HG02943 (cell line): ENCODE results near the gene PTPN21.
"Not testable (repeated sequence)": the region's sequence is repeated elsewhere in the genome, so short reads cannot be mapped to it uniquely, and the experiment has no call there.

Experiments used
- ATAC-seq: cut with Tn5 transposase; IDR thresholded peaks from one replicate; pipeline ENCODE4 v1.9.1; 2021; ENCODE audit warnings: mild to moderate bottlenecking, low read depth, moderate library complexity; ENCODE audit not compliant: unreplicated experiment

Gene PTPN21

GRCh38 chr14:88553886-88554456, 836 bp downstream of the PTPN21 start:
- ATAC-seq: no peak

- ATAC-seq: no peak
Observed at GRCh38 chr14:88552876-88553275, 1.9 kb downstream of the PTPN21 start.

- no peak for ATAC-seq
Observed at GRCh38 chr14:88551980-88552431, 2.8 kb downstream of the PTPN21 start.

GRCh38 chr14:88551094-88551870, 3.5 kb downstream of the PTPN21 start:
- ATAC-seq: peak; percentile 58

GRCh38 chr14:88550078-88550477, 4.7 kb downstream of the PTPN21 start:
- ATAC-seq: no peak

- ATAC-seq: no peak
Observed at GRCh38 chr14:88547386-88547780, 7.4 kb downstream of the PTPN21 start.

- no peak for ATAC-seq
Observed at GRCh38 chr14:88546621-88547385, 8.0 kb downstream of the PTPN21 start.

GRCh38 chr14:88545256-88545655, 9.6 kb downstream of the PTPN21 start:
- ATAC-seq: no peak

- ATAC-seq: no peak
Observed at GRCh38 chr14:88542857-88543795, 11.7 kb downstream of the PTPN21 start.

- ATAC-seq: no peak
Observed at GRCh38 chr14:88541324-88541723, 13.5 kb downstream of the PTPN21 start.

- ATAC-seq: no peak
Observed at GRCh38 chr14:88535813-88536212, 19.0 kb downstream of the PTPN21 start.

- ATAC-seq: no peak
Observed at GRCh38 chr14:88535149-88535548, 19.7 kb downstream of the PTPN21 start.

GRCh38 chr14:88533064-88533602, 21.7 kb downstream of the PTPN21 start:
- ATAC-seq: no peak

- not testable (repeated sequence) for ATAC-seq
Observed at GRCh38 chr14:88529889-88530288, 24.9 kb downstream of the PTPN21 start.

- no peak for ATAC-seq
Observed at GRCh38 chr14:88522393-88522792, 32.4 kb downstream of the PTPN21 start.

GRCh38 chr14:88521818-88522217, 33.0 kb downstream of the PTPN21 start:
- ATAC-seq: no peak

- ATAC-seq: no peak
Observed at GRCh38 chr14:88519907-88520306, 34.9 kb downstream of the PTPN21 start.

GRCh38 chr14:88518592-88519512, 36.0 kb downstream of the PTPN21 start:
- ATAC-seq: no peak

GRCh38 chr14:88516861-88517357, 37.9 kb downstream of the PTPN21 start:
- no peak for ATAC-seq
